Upper lobe of left lung (tissue), 6 donors: ENCODE results near the gene SAMD4B. TPM values are rescaled to one million over a fixed set of nuclear protein-coding genes. Genes with fewer than 3 reads are reported as not detected.
"Not testable (repeated sequence)": the region's sequence is repeated elsewhere in the genome, so short reads cannot be mapped to it uniquely, and the experiment has no call there.

Experiments used
- ATAC-seq, 2 donors: fragments of 200-7000 bp; cut with Tn5 transposase; one replicate each; pipeline ENCODE4 v1.9.1; 2022; ENCODE audit warnings: mild to moderate bottlenecking in 2 of 2, moderate library complexity in 2 of 2; ENCODE audit not compliant: low FRiP score in 2 of 2
- DNase-seq, 2 donors: peaks; one replicate each; pipeline ENCODE4 v3.0.0-alpha.2; 2019 to 2020
- H3K27ac ChIP-seq, 4 donors: fragments of 200-600 bp; sonication (generic); one replicate each; pipeline ENCODE4 v1.5.1; 2016 to 2019
- H3K27me3 ChIP-seq, 4 donors: fragments of 200-600 bp; sonication (generic); one replicate each; pipeline ENCODE4 v1.5.1; 2017 to 2019
- H3K36me3 ChIP-seq, 4 donors: fragments of 200-600 bp; sonication (generic); one replicate each; pipeline ENCODE4 v1.5.1; 2016 to 2019
- H3K4me1 ChIP-seq, 4 donors: fragments of 200-600 bp; sonication (generic); one replicate each; pipeline ENCODE4 v1.5.1; 2018 to 2019
- H3K4me3 ChIP-seq, 4 donors: fragments of 200-600 bp; sonication (generic); one replicate each; pipeline ENCODE4 v1.5.1; 2017 to 2019; ENCODE audit warnings: mild to moderate bottlenecking in 2 of 4, moderate library complexity in 1 of 4
- H3K9me3 ChIP-seq, 4 donors: fragments of 200-600 bp; sonication (generic); one replicate each; pipeline ENCODE4 v1.5.1; 2018 to 2019
- CTCF ChIP-seq, 6 experiments: fragments of 450-650 bp in 4 of 6; fragments of 200-600 bp in 2 of 6; sonication (generic) in 2 of 6; IDR thresholded peaks; one replicate each; pipeline ENCODE4 v1.5.1; 2016 to 2019; ENCODE audit warnings: antibody characterized with exemption in 6 of 6
- EP300 ChIP-seq, 4 donors: sonication (generic); formaldehyde crosslinking; IDR thresholded peaks; one replicate each; pipeline ENCODE4 v1.5.1; 2017; ENCODE audit warnings: antibody characterized with exemption in 4 of 4, control low read depth in 2 of 4
- POLR2A ChIP-seq, 4 donors: fragments of 450-650 bp; IDR thresholded peaks; one replicate each; pipeline ENCODE4 v1.5.1; 2016 to 2017; ENCODE audit warnings: antibody characterized with exemption in 4 of 4, mild to moderate bottlenecking in 2 of 4
- POLR2AphosphoS5 ChIP-seq, 2 donors: sonication (generic); formaldehyde crosslinking; IDR thresholded peaks; one replicate each; pipeline ENCODE4 v1.5.1; 2017; ENCODE audit warnings: antibody characterized with exemption in 2 of 2
- WGBS, 2 donors: methylation state at CpG; one replicate each; pipeline ENCODE4 v1.1.5; 2017 to 2018; 5-methylcytosine and 5-hydroxymethylcytosine counted together
- total RNA-seq, 6 donors: library from RNA; depleted of rRNA in 4 of 6; stranded (reverse); fragments of >200 nt in 4 of 6; gene quantifications; one replicate each; pipeline versions ENCODE4 v1.1.0 to v1.2.1, GENCODE V29; 2016 to 2021
- donor health status: DM: no; HTN: no; CAD: no; lungs with moderate emphysema.
- donor health status: DM: no; HTN: yes; CAD: no; lungs with severe emphysema.

SAMD4B gene
- total RNA-seq, 6 donors from 2014 or later: 57.7 to 125 (median 79.3) TPM

GRCh38 chr19:39336483-39336882 lies 5.7 kb upstream of the SAMD4B start:
- WGBS, 2 donors: 57 to 68% methylated on average over 3 of the region's 3 CpGs
- ATAC-seq (no peak), DNase-seq (no peak)
- H3K4me1 ChIP-seq: peaks cover 14 to 47% (median 29%) of the 10 kb centered on the region in 4 donors
- peak overlapping the region in 2 of 4 donors; percentile 56 to 66 for H3K4me3 ChIP-seq
- peak overlapping the region; percentile 93 to 96 (median 95) for H3K27ac ChIP-seq
- H3K27me3 ChIP-seq: no peaks in the 10 kb centered on the region
- H3K36me3 ChIP-seq: peaks cover 0 to 5% (median under 1%) of the 10 kb centered on the region in 4 donors
- H3K9me3 ChIP-seq: no peaks in the 10 kb centered on the region
- TF ChIP-seq CTCF (IDR thresholded peaks at IDR 0.05) (no peak), POLR2A (IDR thresholded peaks at IDR 0.05) (no peak), POLR2AphosphoS5 (IDR thresholded peaks at IDR 0.05) (no peak), EP300 (IDR thresholded peaks at IDR 0.05) (no peak)

- Histone ChIP-seq H3K4me3 (no peak overlapping the region), H3K27ac (peak overlapping the region in 1 of 4 donors; percentile 94), H3K27me3 (no peaks in the 10 kb centered on the region), H3K36me3 (no peaks in the 10 kb centered on the region), H3K4me1 (peaks cover 26 to 52% (median 34%) of the 10 kb centered on the region in 4 donors), H3K9me3 (no peaks in the 10 kb centered on the region)
- TF ChIP-seq CTCF (IDR thresholded peaks at IDR 0.05) (no peak), POLR2A (IDR thresholded peaks at IDR 0.05) (no peak)
- DNase-seq (no peak), ATAC-seq (no peak)
- 89 to 100% methylated on average over 1 of the region's 1 CpG for WGBS, 2 donors
Observed at GRCh38 chr19:39339674-39340073, 2.5 kb upstream of the SAMD4B start.

DNA sequence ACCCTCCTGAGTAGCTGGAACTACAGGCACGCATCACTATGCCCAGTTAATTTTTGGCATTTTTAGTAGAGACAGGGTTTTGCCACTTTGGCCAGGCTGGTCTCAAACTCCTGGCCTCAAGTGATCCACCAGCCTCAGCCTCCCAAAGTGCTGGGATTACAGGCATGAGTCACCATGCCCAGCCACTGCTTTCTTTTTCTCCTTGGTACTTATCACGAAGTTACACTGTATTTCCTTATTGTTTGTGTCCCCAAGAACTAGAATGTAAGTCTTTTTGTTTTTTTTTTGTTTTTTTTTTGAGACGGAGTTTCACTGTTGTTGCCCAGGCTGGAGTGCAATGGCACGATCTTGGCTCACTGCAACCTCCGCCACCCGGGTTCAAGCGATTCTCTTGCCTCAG lies 2.1 kb upstream of the SAMD4B start:
- peak overlapping the region; percentile 83 to 94 (median 86) for H3K27ac ChIP-seq
- not testable (repeated sequence) for H3K27me3 ChIP-seq, H3K9me3 ChIP-seq, ATAC-seq, H3K36me3 ChIP-seq
- 78 to 83% methylated on average over 7 of the region's 7 CpGs for WGBS, 2 donors
- DNase-seq: peak in 1 of 2 donors; percentile 30
- H3K4me1 ChIP-seq: peaks cover 27 to 53% (median 34%) of the 10 kb centered on the region in 4 donors
- H3K4me3 ChIP-seq: peak overlapping the region in 1 of 4 donors; percentile 73

DNA sequence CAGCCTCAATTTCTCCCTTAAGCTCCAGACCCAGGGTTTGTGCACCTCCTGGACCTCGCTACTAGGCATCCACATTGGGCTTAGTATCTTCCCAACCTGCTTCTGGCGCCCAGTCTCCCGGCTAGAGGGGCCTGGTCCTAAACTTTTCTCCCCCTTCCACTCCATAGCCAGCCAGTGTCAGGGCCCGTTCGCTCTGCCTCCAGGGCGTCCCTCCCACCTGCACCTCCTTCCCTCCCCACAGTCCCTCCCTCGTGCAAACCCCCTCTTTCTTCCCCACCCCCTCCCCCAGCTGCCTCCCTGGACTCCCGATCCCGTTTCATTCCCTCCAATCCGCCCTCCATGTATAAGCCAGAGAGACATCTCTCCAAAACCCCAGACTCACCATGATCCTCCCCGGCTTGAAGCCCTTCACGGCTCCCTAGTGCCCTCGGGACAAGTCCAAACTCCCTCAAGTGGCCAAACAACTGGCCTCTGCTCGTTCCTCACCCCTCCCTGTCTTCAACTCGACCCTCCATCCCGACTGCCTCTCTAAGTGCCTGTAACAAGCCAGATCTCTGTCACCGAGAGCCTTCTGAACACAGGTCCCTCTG lies 997 bp upstream of the SAMD4B start:
- TF ChIP-seq CTCF (IDR thresholded peaks at IDR 0.05) (no peak), EP300 (IDR thresholded peaks at IDR 0.05) (no peak), POLR2A (IDR thresholded peaks at IDR 0.05) (no peak), POLR2AphosphoS5 (IDR thresholded peaks at IDR 0.05) (no peak)
- H3K9me3 ChIP-seq: no peaks in the 10 kb centered on the region
- H3K4me3 ChIP-seq: peak overlapping the region; percentile 40 to 96 (median 72)
- peak overlapping the region; percentile 83 to 94 (median 86) for H3K27ac ChIP-seq
- H3K4me1 ChIP-seq: peaks cover 27 to 60% (median 38%) of the 10 kb centered on the region in 4 donors
- DNase-seq (peak in 1 of 2 donors; percentile 49), ATAC-seq (peak in 1 of 2 donors; percentile 2)
- H3K27me3 ChIP-seq: no peaks in the 10 kb centered on the region
- H3K36me3 ChIP-seq: peaks cover 0 to under 1% (median 0%) of the 10 kb centered on the region in 4 donors
- WGBS, 2 donors: 1 to 2% methylated on average over 17 of the region's 17 CpGs

DNA sequence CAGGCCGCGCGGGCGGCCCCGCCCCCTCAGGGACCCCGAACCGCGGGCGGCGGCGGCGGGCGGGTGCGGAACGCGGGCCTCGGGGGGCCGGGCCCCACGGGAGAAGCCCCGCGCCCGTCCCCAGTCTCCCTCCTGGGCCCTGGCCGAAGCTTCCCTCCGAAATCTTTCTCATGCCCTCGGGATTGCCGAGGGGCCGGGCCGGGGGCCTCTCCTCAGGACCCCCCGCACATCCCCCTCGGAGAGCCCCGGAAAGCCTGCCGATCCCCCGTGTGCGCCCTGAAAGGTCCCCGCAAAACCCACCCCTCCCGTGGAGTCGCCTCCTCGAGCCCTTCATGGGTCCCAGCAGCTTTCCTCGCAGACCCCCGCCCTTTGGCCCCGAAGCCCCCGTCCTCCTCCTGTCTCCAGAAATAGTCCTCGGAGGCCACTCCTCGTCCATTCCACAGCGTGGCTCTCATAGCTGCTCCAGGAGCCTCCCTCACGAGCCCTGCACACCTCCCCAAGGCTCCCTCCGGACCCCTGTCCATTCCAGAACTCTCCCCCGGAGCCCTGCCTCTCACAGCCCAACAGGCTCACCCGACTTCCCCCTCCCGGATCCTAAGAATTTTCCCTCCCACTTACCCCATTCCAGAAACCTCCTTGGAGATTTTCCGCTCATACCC lies 555 bp downstream of the SAMD4B start:
- Histone ChIP-seq H3K9me3 (no peaks in the 10 kb centered on the region), H3K4me1 (peaks cover 28 to 50% (median 35%) of the 10 kb centered on the region in 4 donors), H3K36me3 (peaks cover 0 to 2% (median 0%) of the 10 kb centered on the region in 4 donors), H3K4me3 (peak overlapping the region; percentile 71 to 96 (median 83)), H3K27me3 (no peaks in the 10 kb centered on the region), H3K27ac (peak overlapping the region; percentile 84 to 91 (median 88))
- ATAC-seq (no peak), DNase-seq (no peak)
- WGBS, 2 donors: 4 to 5% methylated on average over 9 to 19 of the region's 51 CpGs
- no peak for TF ChIP-seq CTCF (IDR thresholded peaks at IDR 0.05)
- TF ChIP-seq EP300 (IDR thresholded peaks at IDR 0.05): no peak
- TF ChIP-seq POLR2AphosphoS5 (IDR thresholded peaks at IDR 0.05): no peak
- TF ChIP-seq POLR2A (IDR thresholded peaks at IDR 0.05): no peak
